Activated gamma-delta T cell (primary cell): Measurements from ENCODE around the gene GALNT8.
"Not testable (repeated sequence)": the region's sequence is repeated elsewhere in the genome, so short reads cannot be mapped to it uniquely, and the experiment has no call there.

Experiments used
- DNase-seq: peaks from one replicate; lab custom pipeline; 2025; lab: John Stamatoyannopoulos, UW

GALNT8 gene

GRCh38 chr12:4743046-4743445 is 22.8 kb downstream of the GALNT8 start:
- no peak for DNase-seq

- DNase-seq: no peak
These were observed 24.5 kb downstream of the GALNT8 start for GRCh38 chr12:4744709-4745108.

GRCh38 chr12:4745249-4745648 is 25.0 kb downstream of the GALNT8 start:
- no peak for DNase-seq

- DNase-seq: not testable (repeated sequence)
These were observed 31.5 kb downstream of the GALNT8 start for GRCh38 chr12:4751654-4752053.

GRCh38 chr12:4762773-4763172 is 42.6 kb downstream of the GALNT8 start:
- no peak for DNase-seq

- no peak for DNase-seq
These were observed 43.3 kb downstream of the GALNT8 start for GRCh38 chr12:4763549-4763948.

- no peak for DNase-seq
These were observed 46.2 kb downstream of the GALNT8 start for GRCh38 chr12:4766445-4766844.

- no peak for DNase-seq
These were observed 47.0 kb downstream of the GALNT8 start for GRCh38 chr12:4767186-4767585.

GRCh38 chr12:4768341-4768740 is 48.1 kb downstream of the GALNT8 start:
- no peak for DNase-seq

GRCh38 chr12:4769073-4769472 is 48.9 kb downstream of the GALNT8 start:
- no peak for DNase-seq

- DNase-seq: no peak
These were observed 51.2 kb downstream of the GALNT8 start for GRCh38 chr12:4771172-4771959.

GRCh38 chr12:4771960-4772566 is 51.9 kb downstream of the GALNT8 start:
- no peak for DNase-seq

- DNase-seq: no peak
These were observed 55.7 kb downstream of the GALNT8 start for GRCh38 chr12:4775936-4776335.

GRCh38 chr12:4779749-4780148 is 59.5 kb downstream of the GALNT8 start:
- DNase-seq: no peak

GRCh38 chr12:4780641-4781611 is 60.7 kb downstream of the GALNT8 start:
- no peak for DNase-seq

- DNase-seq: no peak
These were observed 64.3 kb downstream of the GALNT8 start for GRCh38 chr12:4784404-4785054.

GRCh38 chr12:4786795-4787194 is 66.6 kb downstream of the GALNT8 start:
- no peak for DNase-seq

GRCh38 chr12:4787965-4788364 is 67.8 kb downstream of the GALNT8 start:
- no peak for DNase-seq

GRCh38 chr12:4789776-4790175 is 69.6 kb downstream of the GALNT8 start:
- no peak for DNase-seq

- no peak for DNase-seq
These were observed 71.3 kb downstream of the GALNT8 start for GRCh38 chr12:4791497-4791896.

- DNase-seq: no peak
These were observed 74.3 kb downstream of the GALNT8 start for GRCh38 chr12:4794491-4794890.

- no peak for DNase-seq
These were observed 76.0 kb downstream of the GALNT8 start for GRCh38 chr12:4796216-4796615.
